Measurements from ENCODE around the gene SPATA6L. TPM values are rescaled to one million over a fixed set of nuclear protein-coding genes. Genes with fewer than 3 reads are reported as not detected.

SPATA6L gene
- total RNA-seq, 1 experiment from 2014 or later: 0.12 TPM

- DNase-seq (ENCODE audit: low read depth): no peak
These were observed 81.1 kb downstream of the SPATA6L start for GRCh38 chr9:4585135-4585534.

DNA sequence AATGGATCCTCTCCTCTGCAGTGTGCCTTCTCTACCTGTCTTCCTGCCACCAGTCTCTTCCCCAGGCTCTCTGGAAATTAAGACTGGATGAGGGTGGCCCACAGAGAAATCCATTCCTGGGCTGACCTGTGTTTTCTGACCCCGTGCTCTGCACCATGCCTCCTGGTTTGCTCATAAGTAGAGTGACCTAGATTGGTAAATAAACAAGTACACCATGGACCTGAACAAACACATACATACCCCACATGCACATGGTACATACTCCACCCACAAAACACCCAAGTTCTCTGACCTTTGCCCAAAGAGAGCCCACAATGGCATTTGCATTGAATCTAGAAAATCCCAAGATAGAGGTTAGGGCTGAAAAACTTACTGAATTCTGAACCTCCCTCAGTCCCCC, 81.6 kb downstream of the SPATA6L start:
- no peak for DNase-seq (ENCODE audit: low read depth)

DNA sequence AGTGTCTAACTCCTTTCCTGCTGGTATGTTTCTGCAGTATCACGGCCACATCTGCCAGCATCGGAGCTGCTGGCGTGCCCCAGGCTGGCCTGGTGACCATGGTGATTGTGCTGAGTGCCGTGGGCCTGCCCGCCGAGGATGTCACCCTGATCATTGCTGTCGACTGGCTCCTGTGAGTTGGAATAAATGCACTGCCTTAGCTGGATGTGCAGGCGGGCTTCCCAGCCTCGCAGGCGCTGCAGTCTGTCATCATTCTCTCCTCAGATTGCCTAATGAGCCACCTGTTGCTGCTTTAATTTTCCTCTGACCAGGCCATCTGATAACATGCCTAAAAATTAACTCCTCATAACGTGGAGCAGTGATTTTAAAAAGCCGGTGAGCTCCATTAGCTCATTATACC, 83.3 kb downstream of the SPATA6L start:
- DNase-seq (ENCODE audit: low read depth): no peak

GRCh38 chr9:4581861-4582565, 84.3 kb downstream of the SPATA6L start:
- no peak for DNase-seq (ENCODE audit: low read depth)

GRCh38 chr9:4581035-4581760, 85.1 kb downstream of the SPATA6L start:
- peak; percentile 26 for DNase-seq (ENCODE audit: low read depth)

- no peak for DNase-seq (ENCODE audit: low read depth)
These were observed 87.3 kb downstream of the SPATA6L start for GRCh38 chr9:4579001-4579400.

DNA sequence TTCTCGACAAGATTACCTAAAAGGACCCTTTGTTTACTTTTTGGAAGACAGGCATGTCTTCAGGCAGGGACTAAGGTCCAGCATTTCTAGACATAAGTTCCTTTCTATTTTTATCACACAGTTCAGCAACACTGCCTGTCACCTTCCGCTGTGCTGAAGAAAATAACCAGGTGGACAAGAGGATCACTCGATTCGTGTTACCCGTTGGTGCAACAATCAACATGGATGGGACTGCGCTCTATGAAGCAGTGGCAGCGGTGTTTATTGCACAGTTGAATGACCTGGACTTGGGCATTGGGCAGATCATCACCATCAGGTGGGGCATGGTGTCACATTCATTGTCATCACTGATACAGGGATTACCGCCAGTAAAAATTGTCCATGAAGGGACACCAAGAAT, 89.8 kb downstream of the SPATA6L start:
- DNase-seq (ENCODE audit: low read depth): no peak

GRCh38 chr9:4575997-4576396, 90.3 kb downstream of the SPATA6L start:
- DNase-seq (ENCODE audit: low read depth): no peak

DNA sequence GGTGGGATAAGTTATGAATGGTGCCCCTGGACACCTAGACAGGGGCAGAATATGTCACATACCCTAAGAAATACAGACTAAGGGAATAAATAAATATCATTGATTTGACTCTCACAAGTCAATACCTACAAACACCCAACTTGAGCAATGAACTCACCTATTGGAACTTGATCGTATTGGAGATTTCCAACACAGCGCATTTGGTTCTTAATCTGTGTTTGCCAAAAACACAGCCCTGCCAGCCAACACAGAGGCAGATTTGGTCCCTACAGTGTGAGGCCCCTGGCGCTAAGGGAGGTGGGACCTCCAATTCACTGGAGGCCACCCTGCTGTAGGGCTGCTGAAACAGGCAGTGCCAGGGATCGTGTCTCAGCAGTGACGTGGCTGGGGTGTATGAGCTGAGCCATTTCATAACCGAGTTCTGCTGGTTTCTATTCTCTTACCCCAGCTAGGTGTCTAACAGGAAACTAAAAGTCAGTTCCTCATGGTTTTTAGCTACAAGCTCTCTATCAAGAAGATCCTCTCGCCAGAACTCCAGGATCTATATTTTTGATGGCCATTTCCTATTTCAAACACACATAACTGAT, 91.5 kb downstream of the SPATA6L start:
- DNase-seq (ENCODE audit: low read depth): no peak

DNA sequence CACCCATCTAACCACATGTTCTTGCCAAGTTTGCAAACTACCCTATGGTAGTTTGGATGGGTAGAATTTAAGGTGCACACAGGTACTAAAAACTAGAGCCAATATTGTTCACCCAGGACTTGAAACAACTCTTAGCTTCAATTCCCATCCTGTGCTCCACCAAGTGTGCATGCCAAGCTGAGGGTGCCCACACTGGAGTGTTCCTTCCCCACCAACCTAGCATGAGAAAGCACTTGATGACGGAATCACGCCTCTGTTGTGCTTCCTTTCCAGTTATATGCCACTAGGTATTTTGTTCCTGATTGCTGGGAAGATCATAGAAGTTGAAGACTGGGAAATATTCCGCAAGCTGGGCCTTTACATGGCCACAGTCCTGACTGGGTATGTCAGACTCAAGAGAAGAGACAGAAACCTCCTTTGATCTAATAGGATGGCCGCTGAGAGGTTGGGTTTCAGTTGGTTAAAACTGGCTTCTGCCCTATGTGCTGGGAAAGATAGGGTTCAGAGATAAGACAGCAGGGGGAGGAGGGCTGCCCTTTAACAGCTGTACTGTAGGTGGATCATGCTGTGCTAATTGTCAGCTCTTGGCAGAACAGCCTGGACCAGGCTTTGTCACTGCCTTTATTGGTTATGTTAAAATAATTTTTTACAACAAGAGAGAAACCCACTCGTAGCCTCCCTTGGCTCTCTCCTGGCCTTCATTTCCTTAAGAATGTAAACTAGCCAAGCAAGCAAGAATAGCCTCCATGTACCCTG, 92.5 kb downstream of the SPATA6L start:
- DNase-seq (ENCODE audit: low read depth): no peak

DNA sequence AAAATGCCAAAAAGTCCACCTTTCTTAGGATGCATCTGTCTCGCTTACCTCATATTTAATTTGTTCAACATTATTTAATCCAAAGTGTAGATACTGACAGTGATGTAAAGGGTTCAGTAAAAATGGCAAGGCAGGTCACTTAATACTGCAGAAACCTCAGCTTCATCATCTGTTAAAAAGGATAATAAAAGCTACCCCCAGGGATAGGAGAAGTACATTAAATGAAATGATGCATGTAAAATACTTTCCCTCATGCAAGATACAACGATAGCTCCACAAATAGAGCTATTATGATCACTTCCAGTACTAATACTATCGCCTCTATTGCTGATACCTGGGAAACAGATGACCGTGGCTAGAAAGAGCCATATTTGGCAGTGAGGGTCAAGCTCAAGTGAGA, 93.1 kb downstream of the SPATA6L start:
- DNase-seq (ENCODE audit: low read depth): no peak

GRCh38 chr9:4572184-4572826, 94.0 kb downstream of the SPATA6L start:
- no peak for DNase-seq (ENCODE audit: low read depth)

DNA sequence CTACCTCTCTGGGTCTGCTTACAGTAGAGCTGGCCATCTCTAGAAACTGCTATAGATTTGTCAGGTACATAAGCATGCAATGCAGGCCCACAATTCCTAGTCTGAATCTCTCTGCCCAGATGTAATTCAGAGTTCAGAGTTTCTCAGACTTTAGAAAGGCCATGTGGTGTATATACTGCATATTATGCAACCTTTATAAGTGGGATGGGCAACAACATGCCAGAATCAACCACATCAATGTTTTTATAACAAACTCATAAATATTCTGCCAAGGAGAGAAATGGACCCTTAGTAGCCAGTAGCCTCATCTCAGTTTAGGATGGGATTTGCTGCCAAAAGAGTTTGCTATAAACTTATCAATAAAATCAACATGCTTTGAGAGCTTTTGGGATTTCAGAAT, 97.2 kb downstream of the SPATA6L start:
- no peak for DNase-seq (ENCODE audit: low read depth)

- DNase-seq (ENCODE audit: low read depth): no peak
These were observed 98.7 kb downstream of the SPATA6L start for GRCh38 chr9:4567601-4568000.

GRCh38 chr9:4566806-4567205, 99.5 kb downstream of the SPATA6L start:
- peak; percentile 1 for DNase-seq (ENCODE audit: low read depth)

DNA sequence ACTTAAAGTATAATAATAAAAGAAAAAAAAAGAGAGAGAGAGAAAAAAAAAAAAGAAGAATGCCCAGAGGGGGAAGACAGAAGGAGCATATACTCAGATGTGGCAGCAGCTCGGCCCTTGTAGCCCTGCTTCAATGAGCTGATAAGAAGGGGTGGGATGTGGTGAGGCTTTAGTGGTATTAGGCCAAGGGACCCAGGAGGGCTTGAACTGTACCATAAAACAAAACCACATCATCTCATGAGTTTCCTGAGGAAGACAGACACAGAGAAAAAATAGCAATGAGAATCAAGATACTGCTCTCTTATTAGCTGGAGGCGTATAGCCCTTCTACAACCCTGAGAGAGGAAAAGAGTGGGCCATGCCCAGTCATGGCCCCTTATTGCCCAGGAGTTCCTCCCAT, 103.2 kb downstream of the SPATA6L start:
- DNase-seq (ENCODE audit: low read depth): no peak

DNA sequence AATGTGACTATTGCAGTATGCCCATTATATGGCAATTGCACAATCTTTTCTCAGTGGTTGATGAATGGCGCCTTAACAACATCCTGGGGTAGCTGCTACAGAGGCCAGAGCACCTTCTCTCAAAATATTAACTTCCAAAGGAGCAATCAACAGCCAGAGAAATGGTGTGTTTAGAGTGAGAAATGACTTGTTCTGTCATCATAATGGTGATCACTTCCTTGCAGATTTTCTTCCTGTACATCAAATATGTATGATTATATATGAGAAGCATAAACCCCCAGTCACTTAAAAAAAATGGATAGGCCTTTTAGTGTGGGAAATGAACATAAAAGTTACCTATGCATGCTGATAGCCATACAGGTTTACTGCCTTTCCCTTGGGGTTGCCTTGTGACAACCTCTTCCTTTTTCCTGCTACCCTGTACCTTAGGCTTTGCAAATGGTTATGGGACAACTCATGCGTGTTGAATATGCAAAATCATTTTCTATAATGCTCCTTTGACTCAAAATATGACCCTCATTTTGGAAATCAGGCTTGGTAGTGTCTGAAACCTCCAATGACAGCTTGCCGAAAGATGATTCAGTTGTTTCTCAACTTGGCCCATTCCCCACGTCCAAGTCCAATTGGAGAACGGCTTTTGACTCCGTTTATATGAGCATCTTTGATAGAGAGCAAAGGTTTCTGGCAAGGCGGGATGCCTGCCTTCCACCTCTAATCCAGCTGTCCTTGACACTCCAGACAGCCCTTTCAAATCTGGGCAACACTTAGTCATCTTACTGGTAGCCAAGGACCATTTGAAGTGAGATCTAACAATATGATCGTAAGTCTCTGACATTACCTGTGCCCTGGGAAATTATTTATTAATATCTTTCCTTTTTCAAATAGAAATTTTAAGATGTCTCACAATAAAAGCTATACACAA, 106.8 kb downstream of the SPATA6L start:
- no peak for DNase-seq (ENCODE audit: low read depth)

GRCh38 chr9:4558371-4558998, 107.8 kb downstream of the SPATA6L start:
- DNase-seq (ENCODE audit: low read depth): no peak

- peak; percentile 24 for DNase-seq (ENCODE audit: low read depth)
These were observed 111.0 kb downstream of the SPATA6L start for GRCh38 chr9:4555236-4555635.

- DNase-seq (ENCODE audit: low read depth): peak; percentile 6
These were observed 112.3 kb downstream of the SPATA6L start for GRCh38 chr9:4553951-4554381.

Data from RPMI7951 (cell line).